Fibroblast of skin of right quadriceps (primary cell): Measurements from ENCODE around the gene MS4A15.

Source experiments
- DNase-seq: peaks from one replicate; pipeline ENCODE4 v3.0.0-alpha.2; 2013

Gene MS4A15

DNA sequence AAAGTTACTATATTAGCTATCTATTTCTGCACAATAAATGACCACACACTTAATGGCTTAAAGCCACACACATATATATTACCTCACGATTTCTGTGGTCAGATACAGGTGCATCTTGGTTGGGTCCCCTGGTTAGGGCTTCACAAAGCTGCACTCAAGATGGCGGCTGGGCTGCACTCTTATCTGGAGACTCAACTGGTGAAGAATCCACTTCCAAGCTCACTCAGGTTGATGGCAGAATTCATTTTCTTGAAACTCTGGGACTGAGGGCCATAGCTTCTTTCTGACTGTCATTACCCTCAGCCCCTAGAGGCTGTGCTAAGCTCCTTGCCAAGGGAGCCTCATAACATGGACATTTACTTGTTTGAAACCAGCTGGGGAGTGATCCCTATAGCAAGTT, 23.4 kb downstream of the MS4A15 start:
- no peak for DNase-seq

DNA sequence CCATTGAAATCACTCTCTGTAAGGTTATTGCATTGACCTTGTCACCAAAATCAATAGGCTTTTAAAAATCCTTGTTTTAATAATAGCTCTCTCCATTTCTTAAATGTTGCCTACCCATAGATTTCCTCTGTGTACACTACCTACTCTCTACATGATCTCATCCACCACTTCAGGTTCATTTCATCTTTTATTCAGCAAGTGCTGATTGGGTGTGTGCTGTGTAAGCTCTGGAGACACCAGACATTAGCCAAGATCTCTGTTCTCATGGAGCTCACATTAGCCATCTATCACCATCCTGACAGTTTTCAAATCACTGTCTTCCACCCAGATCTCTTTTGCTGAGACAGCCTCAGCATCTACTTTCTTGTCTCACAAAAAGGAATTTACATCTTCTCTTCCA, 24.1 kb downstream of the MS4A15 start:
- no peak for DNase-seq

DNA sequence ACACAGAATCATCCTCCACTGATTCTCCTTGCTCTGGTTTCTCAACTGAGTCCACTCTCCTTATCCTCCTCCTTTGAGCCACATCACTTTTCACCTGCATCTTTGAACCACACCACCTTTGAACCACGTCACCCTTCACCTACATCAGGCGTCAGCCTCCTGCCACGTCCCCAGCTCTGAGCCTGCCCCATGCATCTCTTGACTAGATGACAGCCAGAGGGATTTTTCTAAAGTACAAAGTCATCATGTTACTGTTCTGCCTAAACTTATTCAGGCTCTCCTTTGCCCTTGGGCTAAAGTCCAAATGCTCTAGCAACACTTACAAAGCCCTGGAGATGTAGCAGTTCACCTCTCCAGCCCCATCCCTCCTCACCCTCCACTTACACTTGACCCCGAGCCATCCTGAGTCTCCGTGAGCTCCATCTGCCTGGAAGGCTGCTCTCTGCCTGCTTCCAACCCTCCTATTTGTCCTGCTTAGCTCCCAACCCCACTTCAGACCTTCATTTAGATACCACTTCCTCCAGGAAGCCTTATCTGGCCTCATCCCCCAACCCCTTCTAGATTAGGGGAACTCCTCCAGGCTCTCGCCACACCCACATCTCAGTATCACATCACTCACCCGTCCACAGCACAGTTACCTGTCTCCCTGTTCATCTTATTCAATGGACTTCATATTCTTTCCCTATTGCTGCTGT, 24.8 kb downstream of the MS4A15 start:
- no peak for DNase-seq

DNA sequence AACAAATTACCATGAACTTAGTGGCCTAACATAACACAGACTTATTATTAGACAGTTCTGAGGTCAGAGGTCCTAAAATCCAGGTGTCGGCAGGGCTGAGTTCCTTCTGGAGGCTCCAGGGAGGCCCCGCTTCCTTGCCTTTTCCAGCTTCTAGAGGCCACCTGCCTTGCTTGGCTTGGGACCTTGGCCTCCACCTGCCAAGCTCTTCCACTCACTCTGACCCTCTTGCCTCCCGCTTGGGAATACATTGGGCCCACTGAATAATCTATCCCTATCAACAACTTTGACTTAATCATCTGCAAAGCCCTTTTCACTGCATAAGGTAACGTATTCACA, 25.3 kb downstream of the MS4A15 start:
- DNase-seq, result no peak

DNA sequence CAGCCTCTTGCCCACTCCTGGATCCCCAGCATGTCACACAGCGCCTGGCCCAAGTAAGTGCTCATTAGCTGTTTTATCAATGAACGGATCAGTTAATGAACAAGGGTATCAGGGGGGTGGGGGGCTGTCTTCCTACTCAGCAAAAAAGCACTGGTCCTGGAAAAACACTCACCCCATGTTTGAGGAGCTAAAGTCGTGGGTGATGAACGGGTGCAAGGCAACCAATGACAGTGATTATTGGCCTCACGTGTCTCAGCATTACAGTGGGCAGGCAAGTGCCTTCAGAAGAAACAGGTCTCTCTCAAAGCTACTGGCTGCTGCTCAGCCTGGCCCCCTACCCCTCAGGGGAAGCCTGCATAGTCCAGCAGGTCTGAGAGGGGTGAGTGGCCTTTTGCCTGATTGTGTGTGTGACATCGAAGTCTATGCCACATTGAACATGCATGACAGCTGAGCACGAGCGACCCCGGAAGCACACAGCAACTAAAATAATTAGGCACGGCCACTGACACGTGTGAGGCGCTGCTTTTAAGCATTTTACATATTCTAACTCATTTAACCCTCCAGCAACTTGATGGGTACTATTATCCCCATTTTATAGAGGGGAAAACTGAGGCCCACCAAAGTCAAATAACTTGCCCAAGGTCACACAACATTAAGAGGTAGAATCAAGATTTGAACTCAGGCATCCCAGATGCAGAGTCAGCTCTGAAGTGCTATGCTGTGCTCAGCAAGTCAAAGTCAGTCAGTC, 25.9 kb downstream of the MS4A15 start:
- no peak for DNase-seq

DNA sequence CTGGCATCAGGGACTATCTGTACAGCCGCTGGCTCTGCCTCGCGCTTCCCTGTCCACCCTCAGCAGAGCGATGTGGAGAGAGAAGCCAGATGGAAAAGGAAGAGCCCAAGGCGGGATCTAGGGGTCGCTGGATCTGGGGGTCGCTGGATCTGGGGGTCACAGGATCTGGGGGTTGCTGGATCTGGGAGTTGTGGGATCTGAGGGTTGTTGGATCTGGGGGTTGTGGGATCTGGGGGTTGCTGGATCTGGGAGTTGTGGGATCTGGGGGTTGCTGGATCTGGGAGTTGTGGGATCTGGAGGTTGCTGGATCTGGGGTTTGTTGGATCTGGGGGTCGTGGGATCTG, 26.4 kb downstream of the MS4A15 start:
- no peak for DNase-seq

DNA sequence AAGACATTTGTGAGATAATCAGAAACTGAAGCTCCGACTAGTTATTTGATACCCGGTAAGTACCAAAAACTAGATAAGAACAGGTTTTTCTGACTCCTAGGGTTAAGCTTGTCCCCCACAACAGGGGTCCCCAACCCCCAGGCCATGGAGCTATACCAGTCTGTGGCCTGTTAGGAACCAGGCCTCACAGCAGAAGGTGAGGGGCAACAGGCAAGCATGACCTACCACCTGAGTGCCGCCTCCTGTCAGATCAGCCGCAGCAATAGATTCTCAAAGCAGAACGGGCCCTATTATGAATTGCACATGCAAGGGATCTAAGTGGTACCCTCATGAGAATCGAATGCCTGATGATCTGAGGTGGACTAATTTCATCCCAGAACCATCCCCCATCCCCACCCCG, 27.2 kb downstream of the MS4A15 start:
- no peak for DNase-seq

DNA sequence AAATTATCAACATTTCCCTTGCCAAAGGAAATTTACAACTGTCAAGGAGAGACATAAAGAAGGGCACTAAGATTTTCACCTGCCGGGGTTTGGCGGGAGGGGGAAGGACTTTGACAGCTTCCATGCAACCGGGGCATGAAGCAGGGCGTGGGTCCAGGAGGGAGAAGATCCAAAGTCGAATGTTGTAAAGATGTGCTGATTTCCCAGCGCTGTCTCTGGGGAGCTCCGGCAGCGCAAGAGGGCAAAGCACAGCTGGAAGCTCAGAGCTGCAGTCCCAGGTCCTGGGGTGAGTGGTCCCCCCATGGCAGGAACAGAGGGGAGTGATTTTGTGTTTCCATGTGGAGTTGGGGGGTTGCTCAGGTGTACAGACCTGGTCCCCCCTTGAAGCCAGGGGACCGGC, 28.5 kb downstream of the MS4A15 start, which contains the start of gene MS4A10:
MS4A10 (plus strand) TSS at position 198 of the 400 bp plus-strand sequence. CDS start 5,003 bp downstream, outside the sequence.
- no peak for DNase-seq

DNA sequence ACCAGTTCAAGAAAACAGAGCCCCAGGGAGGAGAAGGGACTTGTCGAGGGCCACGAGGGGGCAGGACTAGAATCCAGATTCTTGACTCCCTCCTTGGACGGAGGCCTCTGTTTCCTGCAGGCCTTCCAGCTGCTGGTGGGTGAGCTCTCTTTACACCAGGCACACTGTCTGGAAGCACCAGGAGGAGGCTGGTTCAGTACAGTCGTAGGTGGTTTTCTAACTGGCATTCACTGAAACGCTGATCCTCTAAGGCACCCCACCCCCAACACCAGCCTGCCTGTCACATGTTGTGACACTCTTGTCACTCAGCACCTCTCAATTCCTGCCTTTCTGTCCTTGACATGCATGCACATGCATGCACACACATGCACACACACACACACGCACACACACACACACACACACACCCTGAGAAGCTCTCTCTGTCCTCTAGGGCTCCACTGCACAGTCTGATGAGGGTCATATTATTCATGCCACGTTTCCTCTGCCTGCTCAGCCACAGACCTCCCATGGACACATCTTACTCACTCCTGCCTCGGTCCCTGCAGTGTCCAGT, 29.2 kb downstream of the MS4A15 start:
- no peak for DNase-seq

DNA sequence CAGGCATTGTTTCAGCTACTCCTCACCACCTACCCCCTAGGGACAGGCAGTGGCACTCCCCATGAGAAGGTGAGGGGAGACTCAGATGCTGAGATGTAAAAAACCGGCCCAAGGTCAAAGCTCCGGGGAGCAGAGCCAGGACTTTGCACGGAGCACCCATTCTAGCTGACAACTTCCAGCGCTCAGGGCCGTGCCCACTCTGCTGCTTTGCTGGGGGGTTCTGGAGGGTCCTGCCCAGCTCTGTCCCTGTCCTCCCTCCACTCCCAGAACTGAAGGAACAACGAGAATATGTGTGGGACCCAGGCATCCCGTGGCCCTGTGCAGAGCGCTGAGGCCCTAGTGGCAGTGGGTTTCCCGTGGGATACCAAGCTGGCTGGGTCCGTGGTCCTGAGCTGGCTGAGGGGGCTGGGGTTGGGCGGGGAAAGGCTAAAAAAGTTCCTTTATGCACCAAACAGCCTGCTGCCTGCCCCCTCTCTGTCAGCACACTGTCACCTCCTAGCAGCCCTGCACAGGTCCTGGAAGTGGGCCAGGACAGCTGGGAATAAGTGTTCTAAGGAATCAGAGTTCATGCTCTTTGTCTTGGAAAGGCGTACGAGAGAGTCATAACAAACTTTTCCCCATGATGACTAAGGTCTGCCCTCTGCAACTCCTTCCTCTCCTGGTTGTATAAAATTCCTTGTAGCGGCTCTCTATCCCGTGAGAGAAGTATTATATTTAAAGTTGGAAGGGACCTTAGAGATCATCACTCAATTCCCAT, 30.3 kb downstream of the MS4A15 start:
- DNase-seq, result peak; percentile 58

DNA sequence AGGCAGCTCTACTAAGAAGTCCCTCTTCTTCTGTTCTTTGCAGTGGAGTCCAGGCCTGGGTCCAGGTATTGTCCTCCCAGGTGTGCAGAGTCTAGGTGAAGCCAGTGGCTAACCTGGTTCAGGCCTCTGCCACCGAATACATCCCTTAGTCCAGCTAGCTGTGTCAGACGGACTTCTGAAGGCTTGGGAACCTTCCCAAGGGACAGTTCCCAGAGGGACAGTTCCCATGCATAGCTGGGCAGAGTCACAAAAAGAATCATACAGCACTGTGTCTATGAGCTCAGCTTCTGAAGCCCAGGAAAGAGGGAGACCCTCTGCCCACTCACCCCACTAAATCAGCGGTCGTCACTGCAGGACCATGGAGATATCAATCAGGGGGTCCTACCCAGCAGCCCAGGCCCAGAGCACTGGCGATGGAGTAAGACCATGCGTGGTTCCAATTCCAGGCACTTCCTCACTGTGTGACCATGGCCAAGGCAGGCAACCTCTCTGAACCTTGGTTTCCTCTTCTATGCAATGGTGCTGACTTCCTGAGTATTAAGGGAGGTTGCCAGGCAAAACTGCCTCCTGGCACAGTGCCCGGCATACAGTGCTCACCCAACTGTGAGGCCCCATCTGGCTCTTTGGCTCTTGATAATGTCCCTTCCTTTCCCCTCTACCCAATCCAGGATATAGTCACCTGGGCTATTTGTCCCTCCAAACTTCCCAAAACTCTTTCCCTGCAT, 31.9 kb downstream of the MS4A15 start:
- DNase-seq, result no peak

DNA sequence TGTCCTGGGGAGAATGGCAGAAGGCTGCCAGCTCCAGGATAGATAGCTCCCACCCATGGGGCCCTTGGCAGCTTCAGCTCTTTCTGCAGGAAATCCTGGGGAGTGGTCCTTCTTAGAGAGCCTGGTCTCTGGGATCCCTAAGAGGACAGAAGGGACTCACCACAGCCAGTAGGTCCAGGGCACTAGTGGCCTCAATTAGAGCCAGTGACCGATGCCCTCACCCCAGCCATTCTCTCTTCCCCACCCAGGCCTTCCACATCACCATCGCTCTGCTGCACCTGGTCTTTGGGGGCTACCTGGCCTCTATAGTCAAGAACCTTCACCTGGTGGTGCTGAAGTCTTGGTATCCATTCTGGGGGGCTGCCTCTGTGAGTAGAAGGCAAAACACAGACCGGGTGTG, 34.1 kb downstream of the MS4A15 start:
- no peak for DNase-seq

DNA sequence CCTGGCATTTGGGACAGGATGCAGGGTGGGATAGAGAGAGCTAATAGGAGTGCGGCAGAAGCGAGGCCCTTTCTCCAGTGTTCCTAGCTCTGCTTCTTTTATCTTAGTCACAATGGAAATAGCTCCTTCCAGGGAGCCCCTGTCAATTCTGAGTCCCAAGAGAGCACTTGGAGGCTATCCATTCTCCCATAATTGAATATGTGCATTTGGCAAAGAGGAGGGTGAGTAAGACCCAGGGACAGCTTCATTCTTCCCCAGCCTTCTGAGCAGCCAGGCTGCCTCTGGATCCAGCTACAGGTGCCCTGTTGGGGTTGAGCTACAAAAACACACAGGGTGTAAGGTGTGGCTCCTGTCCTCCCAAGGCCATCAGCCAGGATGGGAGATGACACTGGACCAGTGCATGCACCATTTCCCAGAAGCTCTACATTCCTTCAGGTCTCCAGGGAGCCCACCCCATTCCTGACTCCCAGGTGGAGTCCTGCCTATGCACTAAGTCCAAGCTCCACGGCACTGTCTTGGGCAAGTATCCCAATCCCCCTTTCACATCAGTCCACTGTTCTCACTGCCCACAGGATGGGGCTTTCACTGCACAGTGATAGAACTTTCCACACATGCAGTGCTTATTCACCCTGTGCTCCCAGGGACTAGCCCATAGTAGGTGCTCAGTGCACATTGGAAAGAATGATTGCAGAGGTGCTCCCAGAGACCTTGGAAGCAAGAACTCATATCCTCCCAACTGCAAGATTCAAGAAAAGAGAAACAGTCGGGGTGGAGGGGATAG, 34.7 kb downstream of the MS4A15 start:
- DNase-seq, result no peak

DNA sequence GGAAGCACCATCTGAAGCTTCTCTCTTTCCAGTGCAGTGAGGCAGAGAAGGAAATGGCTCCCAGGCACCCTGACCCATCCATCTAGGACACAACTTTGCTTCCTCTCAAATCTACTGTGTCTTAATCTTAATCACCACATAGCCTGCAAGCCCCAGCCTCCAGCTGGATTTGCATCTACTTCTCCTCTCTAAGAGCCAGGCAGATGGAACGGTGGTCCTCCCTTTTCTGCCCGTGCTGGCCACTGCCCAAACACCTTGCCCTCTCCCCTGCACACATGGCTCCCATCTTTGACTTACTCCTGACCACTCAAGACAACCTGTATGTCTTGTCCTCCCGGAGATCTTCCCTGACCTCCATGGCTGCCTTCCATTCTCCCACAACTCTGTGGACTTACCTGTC, 35.9 kb downstream of the MS4A15 start:
- no peak for DNase-seq

DNA sequence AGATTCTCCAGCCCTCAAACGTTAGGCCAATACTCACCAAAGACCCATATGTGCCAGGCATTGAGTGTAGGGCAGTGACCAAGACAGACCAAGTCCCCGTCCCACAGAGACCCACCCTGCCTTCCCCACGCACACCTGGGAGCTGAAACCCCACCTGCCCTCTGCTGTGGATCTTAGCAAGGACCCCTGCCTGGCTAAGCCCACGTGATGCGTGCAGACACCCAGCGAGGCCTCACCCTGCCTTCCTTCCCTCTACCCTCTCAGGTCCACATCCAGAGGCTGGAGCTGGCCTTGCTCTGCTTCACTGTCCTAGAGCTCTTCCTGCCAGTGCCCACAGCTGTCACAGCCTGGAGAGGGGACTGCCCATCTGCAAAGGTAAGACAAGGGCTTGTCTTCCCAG, 38.6 kb downstream of the MS4A15 start:
- no peak for DNase-seq

DNA sequence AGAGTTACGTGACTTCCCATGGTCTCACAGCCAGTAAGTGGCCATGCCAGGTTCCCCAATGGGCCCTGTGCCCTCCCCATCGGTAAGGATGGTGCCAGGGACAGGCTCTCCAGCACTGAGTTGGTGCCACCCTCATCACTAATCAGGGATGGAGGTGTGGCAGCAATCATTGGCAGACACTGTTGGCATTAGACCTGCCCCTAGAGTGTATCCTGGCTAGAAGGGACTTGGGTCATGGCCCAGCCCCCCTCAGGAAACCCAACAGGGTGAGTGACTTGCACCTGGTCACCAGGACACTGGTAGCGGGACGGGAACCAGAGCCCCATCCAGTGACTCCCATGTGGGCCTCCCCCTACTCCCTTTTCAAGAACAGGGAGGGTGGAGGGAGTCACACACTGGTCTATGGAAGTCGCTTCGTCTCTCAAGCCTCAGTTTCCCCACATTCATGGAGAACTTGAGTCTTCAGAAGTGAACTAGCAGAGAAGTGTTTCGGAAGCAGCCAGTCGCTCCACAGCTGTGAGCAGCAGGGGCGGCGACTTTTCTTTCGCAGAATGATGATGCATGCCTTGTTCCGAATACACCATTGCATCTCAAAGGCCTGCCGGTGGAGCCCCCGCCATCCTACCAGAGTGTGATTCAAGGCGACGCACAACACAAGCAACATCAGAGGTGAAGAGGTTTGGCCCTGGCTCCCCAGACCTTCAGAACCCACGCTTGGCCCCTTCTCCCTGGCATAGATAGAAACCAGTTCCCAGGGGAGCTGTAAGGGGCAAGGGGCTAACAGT, 41.4 kb downstream of the MS4A15 start:
- no peak for DNase-seq

DNA sequence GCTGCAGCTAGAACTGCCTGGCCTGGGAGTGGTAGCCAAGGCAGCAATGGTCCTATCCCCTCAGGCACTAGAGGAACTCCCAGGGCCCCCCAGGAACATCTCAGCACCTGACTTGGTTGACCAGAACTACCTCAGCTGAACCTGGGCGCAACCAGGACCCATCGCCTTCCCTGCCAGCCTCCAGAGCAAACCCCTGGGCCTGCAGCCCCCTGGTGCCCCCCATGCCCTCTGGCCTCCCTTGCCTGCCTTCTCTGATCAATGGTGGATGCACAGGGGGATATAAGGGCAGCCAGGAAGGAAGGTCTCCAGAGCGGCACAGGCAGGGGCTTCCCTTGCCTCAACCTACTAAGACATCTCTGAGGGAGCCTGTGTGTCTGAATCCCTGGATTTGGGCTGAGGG, 42.0 kb downstream of the MS4A15 start:
- DNase-seq, result no peak

DNA sequence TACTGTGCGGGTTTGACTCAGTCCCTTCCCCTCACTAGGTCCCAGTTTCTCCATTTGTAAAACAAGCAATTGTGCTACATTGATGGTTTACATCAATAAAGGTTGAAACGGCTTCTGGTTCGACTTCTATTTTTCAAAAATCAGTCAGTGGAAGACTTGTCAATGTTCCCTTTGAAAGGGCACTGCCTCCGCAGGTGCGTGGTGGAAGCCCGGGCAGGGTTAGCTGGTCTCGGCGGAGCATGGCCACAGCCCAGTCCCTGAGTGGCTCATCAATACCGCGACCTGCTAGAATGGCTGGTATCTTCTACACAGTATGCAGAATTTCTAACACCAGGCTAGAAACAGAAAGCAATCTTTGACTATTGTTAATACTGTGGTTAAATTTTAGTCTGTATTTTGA, 44.5 kb downstream of the MS4A15 start:
- no peak for DNase-seq

DNA sequence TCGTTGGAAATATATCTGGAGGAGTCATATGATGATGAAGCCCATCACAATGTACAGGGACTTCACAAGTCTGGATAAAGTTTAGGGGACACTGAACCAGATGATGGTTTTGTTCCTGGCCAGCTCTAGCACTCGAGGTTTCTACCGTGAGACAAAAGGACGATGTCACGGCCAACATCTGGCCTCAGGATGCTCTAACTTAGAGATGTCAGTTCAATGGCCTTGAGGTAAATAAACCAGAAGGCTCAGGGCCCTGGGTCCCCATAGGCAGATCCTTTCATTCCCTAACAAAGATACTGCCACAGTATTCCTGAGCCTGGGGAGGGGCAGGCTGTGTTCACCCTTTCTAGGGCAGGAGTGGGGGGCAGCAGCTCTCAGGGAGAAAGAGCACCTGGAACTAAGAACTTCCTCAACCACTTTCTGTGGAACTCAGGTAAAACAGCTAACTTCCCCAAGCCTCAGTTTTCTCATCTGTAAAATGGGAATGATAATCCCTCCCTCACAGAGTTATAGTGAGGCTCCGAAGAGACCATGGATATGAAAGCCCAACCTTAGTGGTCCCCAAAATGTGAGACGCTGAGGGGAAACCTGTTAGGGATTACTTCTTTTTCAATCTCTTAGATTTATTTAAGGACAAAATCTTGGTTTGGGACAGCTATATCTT, 46.7 kb downstream of the MS4A15 start:
- no peak for DNase-seq

DNA sequence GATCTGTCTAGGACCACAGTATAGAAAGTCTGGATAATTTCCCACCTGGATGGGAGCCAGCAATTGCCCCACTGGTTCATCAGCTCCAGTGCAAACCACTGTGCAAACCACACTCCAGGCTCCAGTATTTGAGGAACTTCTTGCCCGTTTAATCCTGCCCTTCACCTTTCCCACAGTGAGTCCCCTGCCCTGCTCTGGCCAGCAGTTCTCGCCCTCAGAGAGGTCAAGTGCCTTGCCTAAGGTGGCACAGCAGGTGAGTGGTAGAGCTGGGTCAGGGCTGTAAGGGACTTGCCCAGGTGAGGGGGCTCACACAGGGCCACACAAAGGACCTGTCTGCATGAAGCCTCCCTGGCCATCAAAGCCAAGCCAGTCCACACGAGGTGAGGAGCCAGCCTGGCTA, 52.6 kb downstream of the MS4A15 start:
- DNase-seq, result no peak

DNA sequence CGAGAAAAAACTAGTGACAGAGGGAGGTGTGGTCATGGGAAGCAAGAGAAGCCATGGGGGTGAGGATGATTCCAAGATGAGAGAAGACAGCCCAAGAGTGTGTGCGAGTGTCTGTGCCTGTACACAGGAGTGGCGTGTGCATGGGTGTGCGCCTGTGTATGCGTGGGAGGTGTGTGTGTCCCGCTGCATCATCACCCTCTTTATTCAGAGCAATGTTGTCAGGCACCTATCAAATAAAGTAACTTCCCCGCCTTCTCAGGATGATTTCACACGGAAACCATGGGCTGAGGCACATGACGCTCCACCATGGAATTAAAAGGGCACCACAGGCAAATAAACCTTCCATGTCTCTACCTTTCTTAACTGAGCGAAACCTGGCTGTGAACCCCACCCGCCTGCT, 53.0 kb downstream of the MS4A15 start:
- DNase-seq, result no peak
